Type B pancreatic cell (in vitro differentiated cells): ENCODE measurements around the gene LHCGR. TPM values are rescaled to one million over a fixed set of nuclear protein-coding genes. Genes with fewer than 3 reads are reported as not detected.

ENCODE experiments used
- DNase-seq: peaks from one replicate; pipeline ENCODE4 v3.0.0; 2021; ENCODE audit warnings: mixed read lengths; ENCODE audit not compliant: unreplicated experiment; ENCODE audit errors: extremely low spot score
- H3K27ac Mint-ChIP-seq: 2 replicates; pipeline ENCODE4 v1.8.0; 2021; ENCODE audit warnings: mild to moderate bottlenecking, mixed read lengths
- H3K27me3 Mint-ChIP-seq: 2 replicates; pipeline ENCODE4 v1.8.0; 2021; ENCODE audit warnings: mixed read lengths
- H3K36me3 Mint-ChIP-seq: 2 replicates; pipeline ENCODE4 v1.8.0; 2021; ENCODE audit warnings: mixed read lengths
- H3K4me1 Mint-ChIP-seq: one replicate; pipeline ENCODE4 v1.8.0; 2021; ENCODE audit warnings: mixed read lengths; ENCODE audit not compliant: unreplicated experiment
- H3K4me3 Mint-ChIP-seq: 2 replicates; pipeline ENCODE4 v1.8.0; 2021; ENCODE audit warnings: mild to moderate bottlenecking, mixed read lengths
- H3K9me3 Mint-ChIP-seq: 2 replicates; pipeline ENCODE4 v1.8.0; 2021; ENCODE audit warnings: mixed read lengths
- CTCF ChIP-seq: fragments of 200-600 bp; sonication (generic); conservative IDR thresholded peaks from 2 replicates; pipeline ENCODE4 v1.5.0; 2021; ENCODE audit warnings: antibody characterized with exemption, mild to moderate bottlenecking
- total RNA-seq: library from RNA; stranded (reverse); gene quantifications from 2 replicates; pipeline ENCODE4 v1.2.1, GENCODE V29; 2021; ENCODE audit warnings: low replicate concordance

Gene LHCGR
- total RNA-seq, 1 donor from 2014 or later, result 0.92 TPM

- Mint-ChIP-seq H3K36me3 (no peaks in the 10 kb centered on the region), H3K4me1 (peaks cover 5% of the 10 kb centered on the region), H3K27me3 (peaks cover 38% of the 10 kb centered on the region), H3K27ac (no peak overlapping the region), H3K9me3 (no peaks in the 10 kb centered on the region), H3K4me3 (no peak overlapping the region)
- TF ChIP-seq CTCF, result no peak
- no peak for DNase-seq
Measured at GRCh38 chr2:48759682-48760081, 4.2 kb upstream of the LHCGR start.

- H3K27me3 Mint-ChIP-seq, result peaks cover 54% of the 10 kb centered on the region
- H3K4me1 Mint-ChIP-seq, result peaks cover 10% of the 10 kb centered on the region
- peak overlapping the region; percentile 46 for H3K4me3 Mint-ChIP-seq
- H3K9me3 Mint-ChIP-seq, result no peaks in the 10 kb centered on the region
- no peaks in the 10 kb centered on the region for H3K36me3 Mint-ChIP-seq
- no peak for DNase-seq
- TF ChIP-seq CTCF, result no peak
- H3K27ac Mint-ChIP-seq, result no peak overlapping the region
Measured at GRCh38 chr2:48756289-48756688, 765 bp upstream of the LHCGR start.

GRCh38 chr2:48754874-48755273 lies 650 bp downstream of the LHCGR start:
- Mint-ChIP-seq H3K9me3 (no peaks in the 10 kb centered on the region), H3K36me3 (no peaks in the 10 kb centered on the region), H3K27ac (no peak overlapping the region), H3K4me1 (peaks cover 14% of the 10 kb centered on the region), H3K27me3 (peaks cover 56% of the 10 kb centered on the region), H3K4me3 (peak overlapping the region; percentile 74)
- no peak for DNase-seq
- no peak for TF ChIP-seq CTCF

- H3K4me1 Mint-ChIP-seq, result peaks cover 16% of the 10 kb centered on the region
- H3K27me3 Mint-ChIP-seq, result peaks cover 53% of the 10 kb centered on the region
- no peak overlapping the region for H3K27ac Mint-ChIP-seq
- no peaks in the 10 kb centered on the region for H3K9me3 Mint-ChIP-seq
- H3K36me3 Mint-ChIP-seq, result no peaks in the 10 kb centered on the region
- no peak for DNase-seq
- no peak for TF ChIP-seq CTCF
- H3K4me3 Mint-ChIP-seq, result no peak overlapping the region
Measured at GRCh38 chr2:48753228-48753627, 2.3 kb downstream of the LHCGR start.

GRCh38 chr2:48750128-48750739 lies 5.3 kb downstream of the LHCGR start:
- DNase-seq, result no peak

More at GRCh38 chr2:48750128-48750739, 5.3 kb downstream of the LHCGR start:
- no peaks in the 10 kb centered on the region for H3K36me3 Mint-ChIP-seq
- peaks cover 16% of the 10 kb centered on the region for H3K4me1 Mint-ChIP-seq
- no peak overlapping the region for H3K27ac Mint-ChIP-seq
- H3K4me3 Mint-ChIP-seq, result no peak overlapping the region
- TF ChIP-seq CTCF, result no peak
- H3K9me3 Mint-ChIP-seq, result peaks cover 4% of the 10 kb centered on the region
- H3K27me3 Mint-ChIP-seq, result peaks cover 28% of the 10 kb centered on the region
